NCI-H82 treated with DMSO at 0.1 percent for 48 hours (cell line): Measurements from ENCODE around the gene DNAAF8.

Experiments
- DNase-seq: peaks from one replicate; lab custom pipeline; 2025; ENCODE audit not compliant: unreplicated experiment; lab: John Stamatoyannopoulos, UW

Gene DNAAF8

DNA sequence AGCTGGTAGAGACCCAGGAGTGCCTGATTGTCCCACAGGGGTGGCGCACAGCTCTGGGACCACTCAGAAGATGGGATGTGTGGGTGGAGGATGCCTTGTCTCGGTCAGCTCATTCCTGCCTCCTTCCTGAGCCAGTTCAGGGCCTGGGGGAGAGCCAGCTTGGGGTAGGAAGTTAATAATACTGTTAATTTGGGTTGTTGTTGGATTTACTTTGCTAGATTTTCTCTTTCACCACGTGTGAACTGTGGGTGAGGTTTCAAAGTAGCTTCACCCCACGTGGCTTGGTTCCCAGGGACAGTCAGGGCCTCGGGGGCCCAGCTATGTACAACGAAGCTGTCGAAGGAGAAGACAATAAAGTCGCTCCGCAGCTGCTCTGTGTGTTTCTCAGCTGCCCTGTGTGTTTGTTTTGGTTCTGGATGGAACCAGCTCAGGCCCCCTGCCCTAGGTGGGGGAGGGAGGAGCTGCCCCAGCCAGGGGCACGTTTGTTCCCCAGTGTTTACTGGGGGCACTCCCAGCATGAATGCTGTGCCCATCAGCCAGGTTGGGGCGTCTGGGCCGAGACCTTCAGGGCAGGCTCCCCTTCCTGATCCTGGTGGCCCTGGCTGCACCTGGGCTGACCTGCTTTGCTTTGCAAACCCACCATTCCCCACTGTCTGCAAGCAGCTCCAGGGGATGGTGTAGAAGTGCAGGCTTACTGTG lies 38.7 kb upstream of the DNAAF8 start:
- no peak for DNase-seq

DNA sequence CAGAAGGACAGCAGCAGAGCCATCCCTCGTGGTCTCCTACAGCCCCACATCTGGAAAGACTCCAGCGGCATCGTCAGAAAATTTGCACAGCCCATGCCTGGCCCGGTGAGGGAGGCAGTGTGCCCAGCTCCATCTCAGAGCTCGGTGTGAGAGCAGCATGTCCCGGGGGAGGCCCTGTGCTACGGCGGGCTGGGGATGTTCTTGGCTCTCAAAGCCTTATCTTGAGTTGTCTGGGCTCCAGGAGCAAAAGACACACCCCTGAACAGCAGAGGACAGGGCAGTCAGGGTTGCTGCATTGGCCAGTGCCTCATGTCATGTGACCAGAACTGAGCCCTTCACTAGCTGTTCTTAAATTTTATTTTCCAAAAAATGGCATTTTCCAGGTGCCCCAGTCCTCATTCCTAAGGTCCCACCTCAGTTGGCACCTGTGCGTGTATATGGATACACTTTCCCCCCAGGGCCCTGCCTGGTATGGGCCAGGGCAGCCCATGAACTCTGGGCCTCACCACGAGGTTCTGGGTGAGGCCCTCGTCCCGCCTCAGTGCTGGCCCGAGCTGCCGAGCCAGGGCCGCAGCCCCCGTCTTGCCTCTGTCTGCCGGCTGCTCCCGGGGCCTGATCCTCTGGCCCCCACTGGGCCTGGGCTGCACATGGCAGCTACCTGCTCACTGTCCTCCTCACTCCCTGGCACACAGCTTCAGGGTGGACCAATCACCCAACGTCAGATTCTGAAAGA lies 38.0 kb upstream of the DNAAF8 start:
- DNase-seq: no peak

GRCh38 chr16:4696905-4697847 lies 37.2 kb upstream of the DNAAF8 start:
- no peak for DNase-seq

- DNase-seq: no peak
These were observed 36.5 kb upstream of the DNAAF8 start for GRCh38 chr16:4697848-4698291.

- no peak for DNase-seq
These were observed 35.9 kb upstream of the DNAAF8 start for GRCh38 chr16:4698321-4699045.

DNA sequence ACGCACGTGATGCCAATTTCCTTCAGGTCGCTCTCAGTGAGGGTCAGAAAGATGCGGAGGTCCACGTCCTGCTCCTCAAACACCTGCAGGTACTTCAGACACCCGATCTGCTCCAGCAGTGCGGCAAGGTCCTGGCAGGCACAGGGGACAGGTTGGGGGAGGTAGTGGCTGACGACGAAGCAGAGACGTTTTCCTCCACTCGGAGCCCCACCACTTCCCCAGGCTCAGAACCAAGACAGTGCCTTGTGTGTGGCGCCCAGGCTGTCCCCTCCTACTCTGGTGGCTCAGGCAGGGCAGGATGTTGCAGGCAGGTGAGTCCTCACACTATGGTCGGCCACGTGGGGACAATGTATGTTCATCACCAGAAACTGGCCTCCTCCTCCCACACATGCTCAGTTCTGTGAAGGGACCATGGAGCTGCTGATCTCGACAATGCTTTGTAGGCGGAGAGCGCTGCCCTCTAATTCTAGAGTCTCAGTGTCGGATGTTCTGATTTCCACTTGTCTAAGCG lies 35.2 kb upstream of the DNAAF8 start:
- no peak for DNase-seq

GRCh38 chr16:4700380-4700996 lies 33.8 kb upstream of the DNAAF8 start:
- DNase-seq: no peak

DNA sequence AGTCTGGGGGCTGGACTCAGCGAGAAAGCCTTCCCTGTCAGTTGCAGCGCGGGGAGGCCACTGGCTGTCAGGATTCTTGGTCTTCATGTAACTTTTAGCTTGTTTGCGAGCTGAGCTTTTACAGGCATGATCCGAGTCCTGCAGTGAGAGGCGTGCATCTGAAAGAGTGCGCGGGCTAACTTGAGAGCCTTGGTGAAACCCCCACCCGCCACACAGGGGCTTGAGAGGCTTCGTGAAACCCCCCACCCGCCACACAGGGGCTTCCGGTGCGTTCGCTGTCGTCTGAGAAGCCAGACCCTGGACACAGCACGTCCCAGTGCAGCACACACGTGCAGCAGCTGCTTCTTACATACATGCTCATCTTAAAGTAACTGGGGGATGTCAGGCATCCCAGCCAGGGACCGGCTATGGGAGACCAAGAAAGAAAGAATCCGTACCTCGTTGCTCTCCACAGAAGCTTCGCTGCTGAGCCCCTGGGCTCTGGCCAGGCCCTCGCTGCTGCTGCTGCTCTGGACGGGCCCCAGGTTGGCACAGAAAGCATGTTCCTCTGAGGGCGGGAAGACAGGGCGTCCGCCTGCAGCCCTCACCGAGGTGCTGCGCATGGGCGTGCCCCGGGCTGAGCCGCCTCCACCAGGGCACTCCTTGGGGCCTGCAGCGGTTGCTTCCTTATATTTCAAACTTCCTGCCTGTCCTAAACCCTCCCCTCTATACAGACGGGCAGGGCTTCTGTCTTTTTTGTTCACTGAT lies 33.2 kb upstream of the DNAAF8 start:
- DNase-seq: no peak

DNA sequence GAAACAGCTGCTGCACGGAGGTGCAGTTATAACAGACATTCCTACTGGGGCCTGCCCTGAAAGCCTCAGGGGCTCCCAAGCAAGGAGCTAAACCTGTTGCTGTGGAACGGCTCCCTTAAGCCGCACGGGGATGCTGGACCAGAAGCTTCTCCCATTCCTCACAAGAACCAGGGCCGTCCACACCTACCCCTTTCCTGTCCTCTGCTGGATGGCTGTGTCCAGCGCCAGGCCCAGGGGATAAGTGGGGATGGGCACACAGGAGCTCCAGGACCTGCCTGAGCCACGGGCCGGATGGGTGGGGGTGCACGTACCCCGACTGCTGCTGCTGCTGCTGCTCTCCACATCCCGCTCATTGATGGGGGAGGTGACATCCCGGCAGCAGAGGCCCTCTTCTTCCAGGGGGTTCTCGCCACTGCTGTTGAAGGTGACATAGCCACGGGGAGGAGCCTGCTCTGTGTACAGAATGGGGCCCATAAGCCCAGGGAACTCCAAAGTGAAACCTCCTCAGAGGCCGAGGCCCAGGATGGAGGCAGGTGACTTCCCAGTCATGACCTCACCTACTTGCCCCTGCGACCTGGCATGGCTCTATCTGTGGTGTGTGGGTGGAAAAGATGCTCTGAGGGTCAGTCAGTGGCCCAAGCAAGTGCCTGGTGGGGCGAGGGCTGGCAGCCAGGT lies 32.4 kb upstream of the DNAAF8 start:
- no peak for DNase-seq

DNA sequence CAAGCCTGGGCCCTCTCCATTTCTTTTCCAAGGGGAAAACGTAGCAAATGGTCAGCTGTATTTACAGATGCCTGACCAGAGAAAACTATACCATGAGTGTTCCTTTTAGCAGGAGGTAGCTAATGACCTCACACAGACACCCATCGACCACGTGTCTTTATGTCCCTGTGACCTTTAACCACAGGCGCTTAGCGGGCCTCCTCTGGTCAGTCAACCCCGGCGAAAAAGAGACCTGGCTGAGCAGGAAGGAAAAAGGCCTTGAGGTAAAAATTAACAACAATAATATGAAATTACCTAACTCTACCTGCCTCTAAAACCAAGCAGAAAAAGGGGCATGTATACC lies 31.9 kb upstream of the DNAAF8 start:
- DNase-seq: no peak

DNA sequence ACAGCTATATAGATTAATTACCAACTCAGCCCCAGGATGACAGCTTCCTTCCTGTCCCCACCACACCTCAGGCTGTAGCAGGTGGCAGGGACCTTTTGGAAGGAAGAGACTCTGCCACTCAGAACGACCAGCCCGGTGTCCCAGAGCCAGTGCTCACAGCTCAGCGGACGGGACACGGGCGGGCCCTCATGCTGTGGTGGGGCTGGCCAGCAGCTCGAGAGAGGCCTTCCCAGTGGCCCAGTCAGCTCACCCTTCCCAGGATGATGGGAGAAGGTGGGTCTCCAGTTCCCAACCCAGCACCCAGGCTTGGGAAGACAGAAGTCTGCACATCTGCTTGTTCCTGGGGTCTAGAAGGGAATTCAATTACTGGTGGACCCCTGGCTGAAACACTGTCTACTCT lies 30.4 kb upstream of the DNAAF8 start:
- DNase-seq: no peak

- DNase-seq: no peak
These were observed 29.8 kb upstream of the DNAAF8 start for GRCh38 chr16:4704491-4704890.

- DNase-seq: no peak
These were observed 29.4 kb upstream of the DNAAF8 start for GRCh38 chr16:4704913-4705312.

DNA sequence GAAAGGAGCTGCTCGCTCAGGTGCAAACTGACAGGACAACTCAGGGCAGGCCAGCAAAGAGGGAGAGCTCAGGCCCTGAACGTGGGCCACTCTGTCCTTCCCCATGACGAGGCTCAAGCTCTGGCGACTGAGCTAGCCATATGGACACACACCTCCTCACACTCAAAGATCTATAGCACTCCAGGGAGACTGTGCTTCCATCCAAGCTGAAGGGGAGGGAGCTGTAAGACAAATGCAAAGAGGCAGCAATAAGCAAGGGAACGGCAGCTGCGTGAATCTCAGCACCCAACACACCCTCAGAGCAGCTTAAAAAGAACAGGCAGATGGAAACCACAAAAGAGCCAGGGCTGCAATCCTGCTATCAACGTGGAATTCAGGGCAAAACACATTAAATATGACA lies 27.5 kb upstream of the DNAAF8 start:
- DNase-seq: no peak

DNA sequence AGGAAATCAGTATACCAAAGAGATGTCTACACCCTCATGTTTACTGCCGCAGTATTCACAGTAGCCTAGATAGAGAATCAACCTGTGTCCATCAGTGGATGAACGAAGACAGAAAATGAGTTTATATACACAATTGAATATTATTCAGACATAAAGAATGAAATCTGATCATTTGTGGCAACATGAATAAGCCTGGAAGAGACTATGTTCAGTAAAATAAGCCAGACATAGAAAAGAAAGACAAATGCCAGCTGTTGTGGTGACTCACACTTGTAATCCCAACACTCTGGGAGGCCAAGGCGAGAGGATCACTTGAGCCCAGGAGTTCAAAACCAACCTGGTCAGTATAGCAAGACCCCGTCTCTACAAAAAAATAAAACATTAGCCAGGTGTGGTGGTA lies 24.9 kb upstream of the DNAAF8 start:
- no peak for DNase-seq

- no peak for DNase-seq
These were observed 20.5 kb upstream of the DNAAF8 start for GRCh38 chr16:4713663-4714501.

- DNase-seq: no peak
These were observed 19.3 kb upstream of the DNAAF8 start for GRCh38 chr16:4714996-4715395.

GRCh38 chr16:4718466-4718865 lies 15.9 kb upstream of the DNAAF8 start:
- no peak for DNase-seq
